HepG2 (cell line): ENCODE data around the gene IL32. TPM values are rescaled to one million over a fixed set of nuclear protein-coding genes. Genes with fewer than 3 reads are reported as not detected.

ENCODE experiments used
- AGO1 ChIP-seq: fragments of 200-400 bp; formaldehyde crosslinking; IDR thresholded peaks from 2 replicates; pipeline ENCODE4 v1.6.1; 2017; ENCODE audit warnings: mild to moderate bottlenecking, low read depth, low read length, moderate library complexity; ENCODE audit not compliant: poor library complexity, severe bottlenecking
- ATF1 ChIP-seq: IDR thresholded peaks from 2 replicates; pipeline ENCODE4 v1.6.1; 2016; ENCODE audit warnings: mild to moderate bottlenecking, control low read depth
- EZH2 ChIP-seq: conservative IDR thresholded peaks from 2 replicates; pipeline ENCODE4 v1.6.1; 2012; ENCODE audit warnings: mild to moderate bottlenecking, low read depth, low read length, moderate library complexity
- FOXJ3 ChIP-seq: sonication (generic); formaldehyde crosslinking; IDR thresholded peaks from 2 replicates; pipeline ENCODE4 v1.4.0; 2020; ENCODE audit warnings: missing genetic modification reagents, mild to moderate bottlenecking, borderline replicate concordance
- FOXO4 ChIP-seq: sonication (generic); formaldehyde crosslinking; conservative IDR thresholded peaks from 2 replicates; pipeline ENCODE4 v1.8.1; 2023; ENCODE audit warnings: missing genetic modification reagents
- FOXP1 ChIP-seq, 2 experiments: fragments of 450-650 bp in 1 of 2; IDR thresholded peaks; 2 replicates each; pipeline ENCODE4 v1.6.1; 2017 to 2018; ENCODE audit warnings: antibody characterized with exemption in 1 of 2
- HNRNPLL ChIP-seq: fragments of 200-400 bp; formaldehyde crosslinking; IDR thresholded peaks from 2 replicates; pipeline ENCODE4 v1.6.1; 2017; ENCODE audit warnings: mild to moderate bottlenecking, low read depth, low read length; ENCODE audit not compliant: poor library complexity, severe bottlenecking
- MED8 ChIP-seq: sonication (generic); formaldehyde crosslinking; IDR thresholded peaks from 2 replicates; pipeline ENCODE4 v1.8.1; 2023; ENCODE audit warnings: mild to moderate bottlenecking, missing genetic modification reagents; ENCODE audit not compliant: insufficient replicate concordance
- PHF21A ChIP-seq: sonication (generic); formaldehyde crosslinking; IDR thresholded peaks from 2 replicates; pipeline ENCODE4 v1.5.0; 2020; ENCODE audit warnings: mild to moderate bottlenecking, missing genetic modification reagents
- TP53 ChIP-seq: sonication (generic); formaldehyde crosslinking; conservative IDR thresholded peaks from 2 replicates; pipeline ENCODE4 v1.4.0; 2020; ENCODE audit warnings: missing genetic modification reagents
- U2AF2 ChIP-seq: fragments of 200-400 bp; formaldehyde crosslinking; IDR thresholded peaks from 2 replicates; pipeline ENCODE4 v1.6.1; 2017; ENCODE audit warnings: low read depth, mild to moderate bottlenecking, low read length
- ZBTB1 ChIP-seq: sonication (generic); formaldehyde crosslinking; IDR thresholded peaks from 2 replicates; pipeline ENCODE4 v1.4.0; 2020; ENCODE audit warnings: missing genetic modification reagents, borderline replicate concordance
- ZNF34 ChIP-seq: sonication (generic); formaldehyde crosslinking; IDR thresholded peaks from 2 replicates; pipeline ENCODE4 v1.4.0; 2020; ENCODE audit warnings: mild to moderate bottlenecking, missing genetic modification reagents, borderline replicate concordance
- ZNF451 ChIP-seq: sonication (generic); formaldehyde crosslinking; IDR thresholded peaks from 2 replicates; pipeline ENCODE4 v1.5.0; 2020; ENCODE audit warnings: mild to moderate bottlenecking, missing genetic modification reagents
- ZNF552 ChIP-seq: sonication (generic); formaldehyde crosslinking; IDR thresholded peaks from 2 replicates; pipeline ENCODE4 v1.9.0; 2022; ENCODE audit warnings: missing genetic modification reagents, mild to moderate bottlenecking, borderline replicate concordance
- ZNF674 ChIP-seq: sonication (generic); formaldehyde crosslinking; IDR thresholded peaks from 2 replicates; pipeline ENCODE4 v1.5.0; 2020; ENCODE audit warnings: low read depth, mild to moderate bottlenecking, missing genetic modification reagents
- ZNF737 ChIP-seq: sonication (generic); formaldehyde crosslinking; IDR thresholded peaks from 2 replicates; pipeline ENCODE4 v1.5.0; 2020; ENCODE audit warnings: missing genetic modification reagents, mild to moderate bottlenecking, borderline replicate concordance
- ZNF83 ChIP-seq: sonication (generic); formaldehyde crosslinking; IDR thresholded peaks from 2 replicates; pipeline ENCODE4 v1.4.0; 2020; ENCODE audit warnings: missing genetic modification reagents, mild to moderate bottlenecking, borderline replicate concordance
- polyA plus RNA-seq, 8 experiments: library from polyadenylated mRNA; depleted of rRNA in 3 of 8; stranded (reverse) in 7 of 8; unstranded in 1 of 8; fragments of >200 nt; fragmentation: Illumina TruSeq in 4 of 8; extraction: Trizol in 4 of 8; gene quantifications; 2 replicates each; pipeline versions ENCODE4 v1.2.1 to v1.2.3, GENCODE V29; 2011 to 2016; ENCODE audit warnings: low read depth in 4 of 8, missing spikeins in 1 of 8, mixed read lengths in 1 of 8; ENCODE audit not compliant: insufficient read depth in 1 of 8
- total RNA-seq, 5 experiments: library from RNA; depleted of rRNA; stranded (reverse); fragments of >200 nt; fragmentation: Illumina TruSeq; extraction: Trizol; gene quantifications; 2 replicates each; pipeline ENCODE4 v1.2.3, GENCODE V29; 2016; ENCODE audit warnings: low read depth in 1 of 5
- TF ChIP-seq, protein P1 (sequence below): sonication (generic); formaldehyde crosslinking; IDR thresholded peaks from 2 replicates; pipeline ENCODE4 v1.4.0; 2020; ENCODE audit warnings: missing genetic modification reagents, mild to moderate bottlenecking, borderline replicate concordance
- TF ChIP-seq, protein P2 (sequence below): sonication (generic); formaldehyde crosslinking; IDR thresholded peaks from 2 replicates; pipeline ENCODE4 v1.8.1; 2023; ENCODE audit warnings: mild to moderate bottlenecking, inconsistent platforms, moderate library complexity, missing genetic modification reagents, borderline replicate concordance
- TF ChIP-seq, protein P3 (sequence below): sonication (generic); formaldehyde crosslinking; IDR thresholded peaks from 2 replicates; pipeline ENCODE4 v1.5.1; 2020; ENCODE audit warnings: mild to moderate bottlenecking, missing genetic modification reagents, moderate library complexity

Gene IL32
- total and polyA plus RNA-seq, 2 of the 13 experiments (the other 11 are each of a cell fraction or from before 2014, with no cell fraction given) = 115 to 165 TPM

GRCh38 chr16:3106205-3106928 is 40.9 kb downstream of the IL32 start (continued):
- TF ChIP-seq, protein P1, sequence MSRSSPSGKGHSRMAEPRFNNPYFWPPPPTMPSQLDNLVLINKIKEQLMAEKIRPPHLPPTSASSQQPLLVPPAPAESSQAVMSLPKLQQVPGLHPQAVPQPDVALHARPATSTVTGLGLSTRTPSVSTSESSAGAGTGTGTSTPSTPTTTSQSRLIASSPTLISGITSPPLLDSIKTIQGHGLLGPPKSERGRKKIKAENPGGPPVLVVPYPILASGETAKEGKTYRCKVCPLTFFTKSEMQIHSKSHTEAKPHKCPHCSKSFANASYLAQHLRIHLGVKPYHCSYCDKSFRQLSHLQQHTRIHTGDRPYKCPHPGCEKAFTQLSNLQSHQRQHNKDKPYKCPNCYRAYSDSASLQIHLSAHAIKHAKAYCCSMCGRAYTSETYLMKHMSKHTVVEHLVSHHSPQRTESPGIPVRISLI (CRISPR knock-in tag) = peak; percentile 49; the same call in 1 of the 2 replicates
- 0 out of 2 replicates have a peak, but pooled peaks have one; percentile 64 for TF ChIP-seq PHF21A (CRISPR knock-in tag)
- no peak for TF ChIP-seq ATF1
- no peak for TF ChIP-seq EZH2
- TF ChIP-seq U2AF2 = no peak
- TF ChIP-seq AGO1 = no peak
- peak; percentile 47 for TF ChIP-seq HNRNPLL
- peak; percentile 86 for TF ChIP-seq MED8 (CRISPR knock-in tag)
- no peak for TF ChIP-seq ZBTB1 (CRISPR knock-in tag)
- TF ChIP-seq TP53 (CRISPR knock-in tag) = no peak
- TF ChIP-seq FOXP1 (IDR thresholded peaks at IDR 0.05) = no peak
- TF ChIP-seq FOXP1 (CRISPR knock-in tag; IDR thresholded peaks at IDR 0.05) = no peak
- TF ChIP-seq ZNF552 (CRISPR knock-in tag) = no peak
- 0 out of 2 replicates have a peak, but pooled peaks have one; percentile 25 for TF ChIP-seq ZNF83
- TF ChIP-seq ZNF737 (CRISPR knock-in tag) = no peak
- TF ChIP-seq ZNF674 (CRISPR knock-in tag) = no peak
- TF ChIP-seq, protein P2, sequence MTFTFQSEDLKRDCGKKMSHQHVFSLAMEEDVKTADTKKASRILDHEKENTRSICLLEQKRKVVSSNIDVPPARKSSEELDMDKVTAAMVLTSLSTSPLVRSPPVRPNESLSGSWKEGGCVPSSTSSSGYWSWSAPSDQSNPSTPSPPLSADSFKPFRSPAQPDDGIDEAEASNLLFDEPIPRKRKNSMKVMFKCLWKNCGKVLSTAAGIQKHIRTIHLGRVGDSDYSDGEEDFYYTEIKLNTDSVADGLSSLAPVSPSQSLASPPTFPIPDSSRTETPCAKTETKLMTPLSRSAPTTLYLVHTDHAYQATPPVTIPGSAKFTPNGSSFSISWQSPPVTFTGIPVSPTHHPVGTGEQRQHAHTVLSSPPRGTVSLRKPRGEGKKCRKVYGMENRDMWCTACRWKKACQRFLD (CRISPR knock-in tag) = no peak
- TF ChIP-seq ZNF34 (CRISPR knock-in tag) = no peak
- 0 out of 2 replicates have a peak, but pooled peaks have one; percentile 46 for TF ChIP-seq ZNF451 (CRISPR knock-in tag)
- TF ChIP-seq, protein P3, sequence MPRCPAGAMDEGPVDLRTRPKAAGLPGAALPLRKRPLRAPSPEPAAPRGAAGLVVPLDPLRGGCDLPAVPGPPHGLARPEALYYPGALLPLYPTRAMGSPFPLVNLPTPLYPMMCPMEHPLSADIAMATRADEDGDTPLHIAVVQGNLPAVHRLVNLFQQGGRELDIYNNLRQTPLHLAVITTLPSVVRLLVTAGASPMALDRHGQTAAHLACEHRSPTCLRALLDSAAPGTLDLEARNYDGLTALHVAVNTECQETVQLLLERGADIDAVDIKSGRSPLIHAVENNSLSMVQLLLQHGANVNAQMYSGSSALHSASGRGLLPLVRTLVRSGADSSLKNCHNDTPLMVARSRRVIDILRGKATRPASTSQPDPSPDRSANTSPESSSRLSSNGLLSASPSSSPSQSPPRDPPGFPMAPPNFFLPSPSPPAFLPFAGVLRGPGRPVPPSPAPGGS (CRISPR knock-in tag) = no peak
- TF ChIP-seq FOXJ3 (CRISPR knock-in tag) = no peak
- TF ChIP-seq FOXO4 (CRISPR knock-in tag) = no peak
